ENCODE measurements around the gene CAND1. TPM values are rescaled to one million over a fixed set of nuclear protein-coding genes. Genes with fewer than 3 reads are reported as not detected.

The CAND1 gene
- total and polyA plus RNA-seq, 2 of the 8 experiments (the other 6 are each of a cell fraction or from before 2014, with no cell fraction given), result 39.4 to 271 TPM

GRCh38 chr12:67306712-67307111 lies 37.6 kb downstream of the CAND1 start:
- no peak overlapping the region for H2BK15ac ChIP-seq (ENCODE audit: low read length)
- H3K18ac ChIP-seq (ENCODE audit: extremely low read depth, low read length), result no peak overlapping the region
- H3K79me2 ChIP-seq (ENCODE audit: control insufficient read depth in 1 of 2, insufficient read depth in 2 of 2, low read length in 2 of 2), result no peaks in the 10 kb centered on the region
- no peak overlapping the region for H3K56ac ChIP-seq (replicated peaks; ENCODE audit: insufficient read length, low read depth, low read length)
- no peak overlapping the region for H4K91ac ChIP-seq (replicated peaks; ENCODE audit: insufficient read length, low read length)
- ChIA-PET CTCF (ENCODE audit: partially characterized antibody) (no interaction called here), POLR2A (ENCODE audit: partially characterized antibody) (interaction anchor here (0.8 kb wide), 1 partner anchor 34 kb away, joined by 3 read pairs; no protein-coding TSS in a partner anchor)
- no peak overlapping the region for H2BK120ac ChIP-seq (replicated peaks; ENCODE audit: low read depth, low read length)
- H4K8ac ChIP-seq (ENCODE audit: extremely low read depth, insufficient read depth, low read length), result no peak overlapping the region
- no peak overlapping the region for H3K4ac ChIP-seq (replicated peaks; ENCODE audit: insufficient read length, low read depth, low read length)
- DNase-seq (ENCODE audit: low read depth in 1 of 2, low spot score in 2 of 2), result no peak
- H4K20me1 ChIP-seq (replicated peaks in 1 of 2; ENCODE audit: control insufficient read depth in 1 of 2, insufficient read depth in 2 of 2, low read length in 2 of 2), result peaks cover 0 to 4% of the 10 kb centered on the region in 2 experiments
- H3K4me2 ChIP-seq (ENCODE audit: insufficient read depth in 1 of 2, low read depth in 2 of 2, low read length in 2 of 2), result no peak overlapping the region
- no peaks in the 10 kb centered on the region for H3K9me3 ChIP-seq (ENCODE audit: insufficient read depth in 2 of 2, low read depth in 1 of 2, low read length in 1 of 2)
- H3K27me3 ChIP-seq (replicated peaks in 1 of 4; ENCODE audit: control insufficient read depth in 3 of 4, extremely low read depth in 1 of 4, insufficient read depth in 3 of 4, low read length in 3 of 4), result no peaks in the 10 kb centered on the region
- H2BK12ac ChIP-seq (ENCODE audit: low read depth, low read length), result no peak overlapping the region
- H3K9ac ChIP-seq (replicated peaks in 1 of 4; ENCODE audit: extremely low read depth in 1 of 4, low read depth in 3 of 4, low read length in 3 of 4), result no peak overlapping the region
- FAIRE-seq, result no peak
- no peak overlapping the region for H3K4me3 ChIP-seq (ENCODE audit: extremely low read depth in 1 of 4, insufficient read depth in 2 of 4, low read depth in 3 of 4, low read length in 4 of 4)
- H3K79me1 ChIP-seq (ENCODE audit: low read depth, low read length), result peaks cover 2% of the 10 kb centered on the region; the same call in 1 of the 2 replicates
- H2AK5ac ChIP-seq (ENCODE audit: low read depth, low read length), result no peak overlapping the region
- no peak overlapping the region for H3K14ac ChIP-seq (ENCODE audit: insufficient read length)
- 82% methylated on average over 2 of the region's 2 CpGs; no CpG with 5 or more reads in 1 of the 2 experiments for WGBS, 2 experiments (ENCODE audit: extremely low coverage in 1 of 2, insufficient coverage in 1 of 2, insufficient read length in 1 of 2, insufficient replicate concordance in 2 of 2, low coverage in 1 of 2, low lambda C conversion rate in 2 of 2, missing lambda C conversion rate in 1 of 2)
- no peak overlapping the region for H2BK20ac ChIP-seq (ENCODE audit: low read length)
- H3K23me2 ChIP-seq (ENCODE audit: low read depth, low read length), result no peaks in the 10 kb centered on the region
- H3K23ac ChIP-seq (ENCODE audit: insufficient read length), result no peak overlapping the region
- H2BK5ac ChIP-seq (ENCODE audit: low read depth, low read length), result no peak overlapping the region
- H4K5ac ChIP-seq (ENCODE audit: insufficient read length, low read depth, low read length), result no peak overlapping the region
- H3K4me1 ChIP-seq (replicated peaks in 1 of 4; ENCODE audit: control insufficient read depth in 3 of 4, insufficient read depth in 4 of 4, low read length in 3 of 4), result no peaks in the 10 kb centered on the region
- no peak overlapping the region for H3K27ac ChIP-seq (ENCODE audit: low read depth, low read length)
- peaks cover 4 to 83% (median 60%) of the 10 kb centered on the region in 4 experiments for H3K36me3 ChIP-seq (ENCODE audit: control insufficient read depth in 2 of 4, insufficient read depth in 4 of 4, low read length in 3 of 4)
- no peak overlapping the region for H2AFZ ChIP-seq (ENCODE audit: low read length)
- no peak for TF ChIP-seq TBP (IDR thresholded peaks at IDR 0.05; ENCODE audit: low read depth, low read length)
- TF ChIP-seq JUN (IDR thresholded peaks at IDR 0.05; ENCODE audit: low read depth, low read length), result no peak
- TF ChIP-seq GABPA (IDR thresholded peaks at IDR 0.05; ENCODE audit: borderline replicate concordance, insufficient read depth, low read length), result no peak
- no peak for TF ChIP-seq POLR2A (IDR thresholded peaks at IDR 0.05; ENCODE audit: control extremely low read depth in 1 of 2, low read depth in 2 of 2, low read length in 2 of 2)
